ENCODE data around the gene SETDB1.

Gene SETDB1

GRCh38 chr1:150964164-150964489, 38.0 kb downstream of the SETDB1 start:
- TF ChIP-seq CTCF (IDR thresholded peaks at IDR 0.05; ENCODE audit: borderline replicate concordance, insufficient read depth, low read depth, low read length) = no peak

GRCh38 chr1:150965605-150966004, 39.4 kb downstream of the SETDB1 start:
- no peak for TF ChIP-seq CTCF (IDR thresholded peaks at IDR 0.05; ENCODE audit: borderline replicate concordance, insufficient read depth, low read depth, low read length)
- H3K4me3 ChIP-seq (ENCODE audit: low read depth, low read length) = no peak overlapping the region

More at GRCh38 chr1:150964164-150964489, 38.0 kb downstream of the SETDB1 start:
- H3K4me3 ChIP-seq (ENCODE audit: low read depth, low read length) = no peak overlapping the region

GRCh38 chr1:150966011-150966410, 39.8 kb downstream of the SETDB1 start:
- TF ChIP-seq CTCF (IDR thresholded peaks at IDR 0.05; ENCODE audit: borderline replicate concordance, insufficient read depth, low read depth, low read length) = no peak

GRCh38 chr1:150967936-150968335, 41.8 kb downstream of the SETDB1 start:
- no peak overlapping the region for H3K4me3 ChIP-seq (ENCODE audit: low read depth, low read length)
- no peak for TF ChIP-seq CTCF (IDR thresholded peaks at IDR 0.05; ENCODE audit: borderline replicate concordance, insufficient read depth, low read depth, low read length)

More at GRCh38 chr1:150966011-150966410, 39.8 kb downstream of the SETDB1 start:
- H3K4me3 ChIP-seq (ENCODE audit: low read depth, low read length) = no peak overlapping the region

- TF ChIP-seq CTCF (IDR thresholded peaks at IDR 0.05; ENCODE audit: borderline replicate concordance, insufficient read depth, low read depth, low read length) = no peak
- H3K4me3 ChIP-seq (ENCODE audit: low read depth, low read length) = no peak overlapping the region
These were observed 42.3 kb downstream of the SETDB1 start for GRCh38 chr1:150968491-150968890.

- no peak for TF ChIP-seq CTCF (IDR thresholded peaks at IDR 0.05; ENCODE audit: borderline replicate concordance, insufficient read depth, low read depth, low read length)
- no peak overlapping the region for H3K4me3 ChIP-seq (ENCODE audit: low read depth, low read length)
These were observed 43.5 kb downstream of the SETDB1 start for GRCh38 chr1:150969626-150970025.

GRCh38 chr1:150970808-150971582, 44.8 kb downstream of the SETDB1 start:
- no peak overlapping the region for H3K4me3 ChIP-seq (ENCODE audit: low read depth, low read length)
- TF ChIP-seq CTCF (IDR thresholded peaks at IDR 0.05; ENCODE audit: borderline replicate concordance, insufficient read depth, low read depth, low read length) = no peak
